Loucy (cell line): Measurements from ENCODE around the gene ITGB7.

Experiments used
- H2AFZ ChIP-seq: fragments of 200-600 bp; sonication (generic); 2 replicates; pipeline ENCODE4 v1.6.0; 2016; ENCODE audit warnings: antibody characterized with exemption, mild to moderate bottlenecking, low read length, moderate library complexity
- H3F3A ChIP-seq: fragments of 200-600 bp; 2 replicates; pipeline ENCODE4 v1.6.0; 2016; ENCODE audit warnings: antibody characterized with exemption, low read depth, mild to moderate bottlenecking
- H3K27me3 ChIP-seq: fragments of 200-600 bp; sonication (generic); 2 replicates; pipeline ENCODE4 v1.6.1; 2014; ENCODE audit warnings: low read length, mild to moderate bottlenecking; ENCODE audit not compliant: insufficient read depth, poor library complexity, severe bottlenecking
- H3K36me3 ChIP-seq: fragments of 200-600 bp; sonication (generic); 2 replicates; pipeline ENCODE4 v1.6.1; 2016; ENCODE audit warnings: low read length; ENCODE audit not compliant: insufficient read depth
- H3K4me1 ChIP-seq: fragments of 200-600 bp; sonication (generic); 2 replicates; pipeline ENCODE4 v1.5.1; 2014; ENCODE audit warnings: low read length, mild to moderate bottlenecking; ENCODE audit not compliant: insufficient read depth, poor library complexity, severe bottlenecking
- H3K4me2 ChIP-seq: fragments of 200-600 bp; sonication (generic); 2 replicates; pipeline ENCODE4 v1.6.0; 2014; ENCODE audit warnings: antibody characterized with exemption, low read length, low read depth, mild to moderate bottlenecking; ENCODE audit not compliant: poor library complexity, severe bottlenecking
- H3K4me3 ChIP-seq: fragments of 200-600 bp; sonication (generic); 2 replicates; pipeline ENCODE4 v1.5.1; 2014; ENCODE audit warnings: low read length, mild to moderate bottlenecking, mixed read lengths; ENCODE audit not compliant: poor library complexity, severe bottlenecking
- H3K79me2 ChIP-seq: fragments of 200-600 bp; sonication (generic); 2 replicates; pipeline ENCODE4 v1.6.1; 2014; ENCODE audit warnings: low read length; ENCODE audit not compliant: insufficient read depth
- H3K9ac ChIP-seq: fragments of 200-600 bp; sonication (generic); 2 replicates; pipeline ENCODE4 v1.6.0; 2014; ENCODE audit warnings: mild to moderate bottlenecking, low read depth, low read length, moderate library complexity; ENCODE audit not compliant: poor library complexity, severe bottlenecking
- H3K9me2 ChIP-seq: fragments of 200-600 bp; sonication (generic); replicated peaks from 2 replicates; pipeline ENCODE4 v1.6.1; 2016; ENCODE audit warnings: low read depth, low read length, mixed read lengths
- H3K9me3 ChIP-seq: fragments of 200-600 bp; sonication (generic); 2 replicates; pipeline ENCODE4 v1.6.1; 2014; ENCODE audit warnings: mild to moderate bottlenecking, antibody characterized with exemption, low read length, low read depth; ENCODE audit not compliant: insufficient read depth
- H4K20me1 ChIP-seq: fragments of 200-600 bp; sonication (generic); 2 replicates; pipeline ENCODE4 v1.6.0; 2014; ENCODE audit warnings: antibody characterized with exemption, low read length, mild to moderate bottlenecking; ENCODE audit not compliant: insufficient read depth, poor library complexity, severe bottlenecking
- EZH2phosphoT487 ChIP-seq: fragments of 200-600 bp; IDR thresholded peaks from 2 replicates; pipeline ENCODE4 v1.6.1; 2018; ENCODE audit warnings: antibody characterized with exemption, mild to moderate bottlenecking, moderate library complexity, borderline replicate concordance
- TF ChIP-seq, protein P1 (sequence below): fragments of 200-600 bp; sonication (generic); conservative IDR thresholded peaks from 2 replicates; pipeline ENCODE4 v1.5.1; 2014; ENCODE audit warnings: mild to moderate bottlenecking, antibody characterized with exemption, low read length

The ITGB7 gene

GRCh38 chr12:53230108-53230845, 23.2 kb upstream of the ITGB7 start:
- Histone ChIP-seq H3K9me3 (no peaks in the 10 kb centered on the region), H3K9ac (no peak overlapping the region), H3K36me3 (no peaks in the 10 kb centered on the region), H3K4me1 (peaks cover 13% of the 10 kb centered on the region), H3F3A (no peaks in the 10 kb centered on the region), H2AFZ (no peak overlapping the region), H3K79me2 (no peaks in the 10 kb centered on the region), H4K20me1 (no peaks in the 10 kb centered on the region), H3K27me3 (no peaks in the 10 kb centered on the region), H3K4me3 (no peak overlapping the region), H3K4me2 (no peak overlapping the region), H3K9me2 (no peaks in the 10 kb centered on the region)
- TF ChIP-seq, protein P1, sequence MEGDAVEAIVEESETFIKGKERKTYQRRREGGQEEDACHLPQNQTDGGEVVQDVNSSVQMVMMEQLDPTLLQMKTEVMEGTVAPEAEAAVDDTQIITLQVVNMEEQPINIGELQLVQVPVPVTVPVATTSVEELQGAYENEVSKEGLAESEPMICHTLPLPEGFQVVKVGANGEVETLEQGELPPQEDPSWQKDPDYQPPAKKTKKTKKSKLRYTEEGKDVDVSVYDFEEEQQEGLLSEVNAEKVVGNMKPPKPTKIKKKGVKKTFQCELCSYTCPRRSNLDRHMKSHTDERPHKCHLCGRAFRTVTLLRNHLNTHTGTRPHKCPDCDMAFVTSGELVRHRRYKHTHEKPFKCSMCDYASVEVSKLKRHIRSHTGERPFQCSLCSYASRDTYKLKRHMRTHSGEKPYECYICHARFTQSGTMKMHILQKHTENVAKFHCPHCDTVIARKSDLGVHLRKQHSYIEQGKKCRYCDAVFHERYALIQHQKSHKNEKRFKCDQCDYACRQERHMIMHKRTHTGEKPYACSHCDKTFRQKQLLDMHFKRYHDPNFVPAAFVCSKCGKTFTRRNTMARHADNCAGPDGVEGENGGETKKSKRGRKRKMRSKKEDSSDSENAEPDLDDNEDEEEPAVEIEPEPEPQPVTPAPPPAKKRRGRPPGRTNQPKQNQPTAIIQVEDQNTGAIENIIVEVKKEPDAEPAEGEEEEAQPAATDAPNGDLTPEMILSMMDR = no peak
- TF ChIP-seq EZH2phosphoT487 = no peak

GRCh38 chr12:53229454-53229853, 22.4 kb upstream of the ITGB7 start:
- H3K4me2 ChIP-seq = no peak overlapping the region
- H3K4me3 ChIP-seq = no peak overlapping the region
- H3F3A ChIP-seq = no peaks in the 10 kb centered on the region

DNA sequence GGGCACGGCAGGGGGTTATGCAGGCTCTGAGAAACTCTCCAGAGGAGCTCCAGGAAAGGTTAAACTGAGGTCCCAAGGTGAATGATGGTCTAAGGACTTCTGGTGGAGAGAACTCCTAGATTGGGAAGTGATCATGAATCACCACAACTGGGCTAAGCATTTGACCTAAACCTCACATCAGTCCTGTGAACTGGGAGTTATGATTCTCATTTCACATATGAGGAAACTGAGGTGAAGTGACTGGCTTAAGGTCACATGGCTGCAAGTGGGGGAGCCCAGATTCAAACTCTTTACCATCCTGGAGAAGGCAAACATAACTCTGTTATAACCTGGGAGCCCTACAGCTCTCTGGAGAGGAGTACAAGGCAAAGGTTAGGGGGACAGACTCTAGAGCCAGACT, 20.8 kb upstream of the ITGB7 start:
- Histone ChIP-seq H3K27me3 (no peaks in the 10 kb centered on the region), H3K79me2 (no peaks in the 10 kb centered on the region), H3K4me3 (no peak overlapping the region), H3F3A (no peaks in the 10 kb centered on the region; the same call in 1 of the 2 replicates), H3K9ac (no peak overlapping the region), H3K4me2 (no peak overlapping the region), H3K9me3 (no peaks in the 10 kb centered on the region), H4K20me1 (no peaks in the 10 kb centered on the region), H3K4me1 (peaks cover 28% of the 10 kb centered on the region), H2AFZ (no peak overlapping the region), H3K9me2 (no peaks in the 10 kb centered on the region), H3K36me3 (no peaks in the 10 kb centered on the region)
- TF ChIP-seq, protein P1 = no peak
- no peak for TF ChIP-seq EZH2phosphoT487

More at GRCh38 chr12:53229454-53229853, 22.4 kb upstream of the ITGB7 start:
- Histone ChIP-seq H4K20me1 (no peaks in the 10 kb centered on the region), H3K9ac (no peak overlapping the region), H3K9me2 (no peaks in the 10 kb centered on the region), H2AFZ (no peak overlapping the region), H3K9me3 (no peaks in the 10 kb centered on the region), H3K79me2 (no peaks in the 10 kb centered on the region), H3K36me3 (no peaks in the 10 kb centered on the region), H3K27me3 (no peaks in the 10 kb centered on the region), H3K4me1 (peaks cover 19% of the 10 kb centered on the region)
- TF ChIP-seq, protein P1 = no peak
